GM21390 (cell line): Measurements from ENCODE around the gene VCAN.
A peak's percentile ranks its signal among the peaks of the same experiment; 100 is the strongest.

Experiments used
- ATAC-seq: cut with Tn5 transposase; IDR thresholded peaks from one replicate; pipeline ENCODE4 v1.9.1; 2021; ENCODE audit not compliant: unreplicated experiment

VCAN gene

DNA sequence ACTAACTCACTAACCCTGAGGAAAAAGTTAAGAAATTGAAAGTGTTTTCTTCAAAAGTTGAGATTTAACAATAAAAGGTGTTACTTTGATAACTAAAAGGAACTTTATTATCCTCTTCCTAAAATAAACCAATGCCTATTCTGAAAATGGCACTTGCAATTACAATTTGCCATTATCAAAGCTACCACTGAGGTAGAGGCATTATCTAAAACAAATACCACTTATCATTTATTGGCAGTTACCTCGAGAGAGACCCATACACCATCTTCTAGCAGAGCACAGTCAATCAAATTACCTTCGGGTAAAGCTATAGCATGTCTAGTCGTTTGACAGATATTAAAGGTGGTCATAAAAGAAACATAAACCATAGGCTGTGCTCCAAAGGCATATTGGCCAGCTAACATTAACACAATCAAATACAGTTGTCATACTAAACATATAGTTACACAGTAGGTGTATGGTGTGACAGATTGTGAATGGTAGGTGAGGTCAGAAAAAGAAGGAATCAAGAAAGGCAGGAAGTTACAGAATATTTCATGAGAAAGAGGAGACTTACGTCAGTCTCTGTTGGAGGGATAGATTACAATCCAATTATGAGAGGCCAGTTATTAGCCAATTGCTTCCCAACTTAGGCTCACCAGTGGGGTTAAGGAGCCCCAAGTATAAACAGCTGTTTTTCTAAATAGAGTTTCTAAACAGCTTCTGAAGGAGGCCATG is 56.3 kb downstream of the VCAN start:
- no peak for ATAC-seq

DNA sequence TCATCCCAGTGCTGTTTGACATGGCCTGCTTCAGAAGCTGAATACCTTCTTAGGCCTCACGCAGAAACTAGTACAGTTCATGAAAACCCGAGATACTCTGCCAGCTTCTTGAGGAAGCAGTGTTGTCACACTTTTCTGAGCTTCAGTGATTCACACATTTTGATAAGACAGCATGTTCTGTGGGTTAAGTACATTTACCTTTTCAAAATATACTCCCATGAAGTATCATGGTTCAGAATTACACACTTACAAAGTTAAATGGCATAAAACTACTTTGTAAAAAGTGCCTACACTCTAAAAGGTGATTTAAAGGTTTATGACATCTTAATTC is 56.9 kb downstream of the VCAN start:
- ATAC-seq: no peak

DNA sequence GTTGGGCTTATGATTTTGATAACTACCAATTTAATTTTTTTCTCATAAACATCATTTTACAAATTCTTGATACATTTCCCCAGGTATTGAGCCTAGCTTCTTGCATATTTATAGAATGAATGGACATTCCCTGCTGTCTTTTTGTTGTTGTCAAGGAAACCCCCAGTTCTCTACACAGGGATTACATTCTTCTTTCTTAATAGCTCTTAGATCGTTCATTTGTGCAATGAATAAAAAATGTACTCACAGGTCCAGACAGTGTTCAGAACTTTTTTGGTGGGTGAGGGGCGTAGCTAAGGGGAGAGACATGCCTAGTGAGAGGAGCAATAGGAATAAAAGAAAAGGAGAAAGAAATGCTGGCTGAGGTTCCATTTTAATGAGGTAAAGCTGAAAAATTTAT is 58.6 kb downstream of the VCAN start:
- ATAC-seq: no peak

DNA sequence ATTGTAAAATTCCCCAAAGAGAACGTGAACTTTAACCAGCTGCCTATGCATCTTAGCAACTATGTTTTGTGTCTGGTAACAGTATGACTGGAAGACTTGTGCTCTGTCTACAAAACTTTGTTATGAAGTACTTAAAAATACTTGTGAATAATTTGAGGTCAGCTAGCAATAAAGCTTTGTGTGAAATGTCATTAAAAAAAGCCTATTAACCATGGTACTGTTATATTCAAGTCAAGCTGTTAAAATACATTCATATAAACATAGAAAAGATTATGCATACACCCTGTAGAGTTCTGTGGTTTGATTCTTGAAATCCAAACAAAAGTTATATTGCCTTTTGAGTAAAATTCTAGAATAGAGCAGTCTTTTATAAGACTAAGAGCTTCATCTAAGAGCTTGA is 60.1 kb downstream of the VCAN start:
- ATAC-seq: no peak

DNA sequence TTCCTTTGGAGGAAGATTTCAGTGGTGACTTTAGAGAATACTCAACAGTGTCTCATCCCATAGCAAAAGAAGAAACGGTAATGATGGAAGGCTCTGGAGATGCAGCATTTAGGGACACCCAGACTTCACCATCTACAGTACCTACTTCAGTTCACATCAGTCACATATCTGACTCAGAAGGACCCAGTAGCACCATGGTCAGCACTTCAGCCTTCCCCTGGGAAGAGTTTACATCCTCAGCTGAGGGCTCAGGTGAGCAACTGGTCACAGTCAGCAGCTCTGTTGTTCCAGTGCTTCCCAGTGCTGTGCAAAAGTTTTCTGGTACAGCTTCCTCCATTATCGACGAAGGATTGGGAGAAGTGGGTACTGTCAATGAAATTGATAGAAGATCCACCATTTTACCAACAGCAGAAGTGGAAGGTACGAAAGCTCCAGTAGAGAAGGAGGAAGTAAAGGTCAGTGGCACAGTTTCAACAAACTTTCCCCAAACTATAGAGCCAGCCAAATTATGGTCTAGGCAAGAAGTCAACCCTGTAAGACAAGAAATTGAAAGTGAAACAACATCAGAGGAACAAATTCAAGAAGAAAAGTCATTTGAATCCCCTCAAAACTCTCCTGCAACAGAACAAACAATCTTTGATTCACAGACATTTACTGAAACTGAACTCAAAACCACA is 67.4 kb downstream of the VCAN start:
- peak; percentile 85 for ATAC-seq

DNA sequence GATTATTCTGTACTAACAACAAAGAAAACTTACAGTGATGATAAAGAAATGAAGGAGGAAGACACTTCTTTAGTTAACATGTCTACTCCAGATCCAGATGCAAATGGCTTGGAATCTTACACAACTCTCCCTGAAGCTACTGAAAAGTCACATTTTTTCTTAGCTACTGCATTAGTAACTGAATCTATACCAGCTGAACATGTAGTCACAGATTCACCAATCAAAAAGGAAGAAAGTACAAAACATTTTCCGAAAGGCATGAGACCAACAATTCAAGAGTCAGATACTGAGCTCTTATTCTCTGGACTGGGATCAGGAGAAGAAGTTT is 67.9 kb downstream of the VCAN start:
- no peak for ATAC-seq

DNA sequence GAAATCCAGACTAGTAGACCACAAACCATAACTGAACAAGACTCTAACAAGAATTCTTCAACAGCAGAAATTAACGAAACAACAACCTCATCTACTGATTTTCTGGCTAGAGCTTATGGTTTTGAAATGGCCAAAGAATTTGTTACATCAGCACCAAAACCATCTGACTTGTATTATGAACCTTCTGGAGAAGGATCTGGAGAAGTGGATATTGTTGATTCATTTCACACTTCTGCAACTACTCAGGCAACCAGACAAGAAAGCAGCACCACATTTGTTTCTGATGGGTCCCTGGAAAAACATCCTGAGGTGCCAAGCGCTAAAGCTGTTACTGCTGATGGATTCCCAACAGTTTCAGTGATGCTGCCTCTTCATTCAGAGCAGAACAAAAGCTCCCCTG is 68.6 kb downstream of the VCAN start:
- ATAC-seq: no peak

DNA sequence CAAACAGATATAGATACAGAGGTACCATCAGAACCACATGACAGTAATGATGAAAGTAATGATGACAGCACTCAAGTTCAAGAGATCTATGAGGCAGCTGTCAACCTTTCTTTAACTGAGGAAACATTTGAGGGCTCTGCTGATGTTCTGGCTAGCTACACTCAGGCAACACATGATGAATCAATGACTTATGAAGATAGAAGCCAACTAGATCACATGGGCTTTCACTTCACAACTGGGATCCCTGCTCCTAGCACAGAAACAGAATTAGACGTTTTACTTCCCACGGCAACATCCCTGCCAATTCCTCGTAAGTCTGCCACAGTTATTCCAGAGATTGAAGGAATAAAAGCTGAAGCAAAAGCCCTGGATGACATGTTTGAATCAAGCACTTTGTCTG is 69.2 kb downstream of the VCAN start:
- no peak for ATAC-seq

DNA sequence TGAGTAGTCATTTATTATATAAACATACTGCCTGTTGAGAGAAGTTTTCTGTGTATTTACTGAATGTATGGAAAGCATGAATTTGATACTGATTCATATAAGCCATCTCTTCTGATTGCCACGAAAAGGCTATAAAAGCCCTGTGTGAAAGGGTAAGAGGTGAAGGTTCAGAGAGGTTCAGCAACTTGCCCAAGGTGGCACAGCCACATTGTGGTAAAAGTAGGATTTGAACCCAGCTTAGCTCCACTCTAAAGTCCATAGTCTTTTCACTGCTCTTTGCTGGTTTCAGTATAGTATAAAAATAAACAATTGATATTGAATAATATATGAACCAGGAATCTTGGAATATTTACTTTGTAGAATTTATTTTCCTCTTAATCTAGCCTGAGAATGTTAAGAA is 71.3 kb downstream of the VCAN start:
- no peak for ATAC-seq

DNA sequence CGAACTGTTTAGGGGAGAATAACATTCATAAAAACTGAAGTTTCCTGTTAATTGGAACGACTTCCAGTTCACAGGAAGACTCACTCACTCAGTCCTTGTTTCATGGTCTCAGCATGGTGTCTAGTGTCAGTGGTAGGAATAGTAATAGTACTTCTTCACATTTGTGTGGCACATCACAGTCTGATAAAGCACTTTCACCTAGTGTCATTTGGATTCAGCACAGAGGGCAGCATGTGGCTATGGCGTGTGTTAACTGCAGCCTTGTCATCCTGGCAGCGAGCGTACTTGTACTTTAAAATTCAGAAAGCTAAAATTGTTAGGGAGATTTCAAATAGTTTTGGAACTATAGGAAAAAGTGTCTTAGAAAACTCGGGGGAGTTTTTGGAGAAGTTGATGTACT is 72.4 kb downstream of the VCAN start:
- ATAC-seq: no peak

DNA sequence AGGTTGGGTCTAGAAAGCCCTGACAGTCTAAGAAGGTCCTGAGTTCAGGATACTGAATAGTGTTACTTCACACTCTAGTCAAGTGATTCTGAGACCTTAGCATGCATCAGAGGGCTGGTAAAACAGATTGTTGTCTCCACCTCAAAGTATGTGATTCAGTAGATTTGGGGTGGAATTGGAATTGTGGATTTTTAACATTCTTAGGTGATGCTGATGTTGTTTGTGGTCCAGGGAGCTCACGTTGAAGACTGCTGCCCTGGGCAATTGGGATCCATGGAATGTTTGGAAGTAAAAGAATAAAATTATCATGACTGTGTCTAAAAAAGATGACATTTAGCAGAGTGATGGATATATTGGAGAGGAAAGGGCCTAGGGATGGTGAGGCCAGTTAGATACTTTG is 75.6 kb downstream of the VCAN start:
- no peak for ATAC-seq

DNA sequence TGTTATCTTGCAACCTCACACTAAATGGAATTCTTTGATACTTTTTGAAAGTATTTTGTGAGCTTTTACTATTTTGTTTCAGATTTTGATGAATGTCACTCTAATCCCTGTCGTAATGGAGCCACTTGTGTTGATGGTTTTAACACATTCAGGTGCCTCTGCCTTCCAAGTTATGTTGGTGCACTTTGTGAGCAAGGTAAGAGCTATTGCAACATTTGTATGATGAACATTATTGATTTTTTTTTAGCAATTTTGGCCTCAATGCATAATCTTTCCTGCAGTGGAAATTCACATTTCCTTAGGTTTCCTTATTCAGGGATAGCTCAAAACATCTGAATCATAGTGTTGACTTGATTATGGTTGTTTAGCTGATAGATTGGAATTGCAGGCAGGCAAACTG is 76.3 kb downstream of the VCAN start:
- no peak for ATAC-seq

DNA sequence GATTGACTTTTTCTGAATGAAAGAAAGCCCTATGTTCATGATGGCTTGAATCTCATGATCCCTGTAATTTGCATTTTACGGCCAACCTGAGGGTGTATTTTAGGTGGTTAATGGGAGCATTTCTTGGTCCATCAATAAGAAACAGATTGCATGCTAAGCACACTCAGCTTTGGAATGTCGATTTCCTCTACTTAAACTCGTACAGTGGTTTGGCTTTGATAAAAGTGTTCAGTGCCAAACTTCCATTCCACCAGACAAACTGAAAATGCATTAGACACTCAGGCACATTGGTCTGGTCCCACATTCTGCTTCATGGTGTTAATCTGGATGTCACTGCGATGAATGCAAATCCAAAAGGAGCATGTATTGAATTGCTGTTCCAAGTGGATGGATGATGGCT is 77.0 kb downstream of the VCAN start:
- no peak for ATAC-seq

DNA sequence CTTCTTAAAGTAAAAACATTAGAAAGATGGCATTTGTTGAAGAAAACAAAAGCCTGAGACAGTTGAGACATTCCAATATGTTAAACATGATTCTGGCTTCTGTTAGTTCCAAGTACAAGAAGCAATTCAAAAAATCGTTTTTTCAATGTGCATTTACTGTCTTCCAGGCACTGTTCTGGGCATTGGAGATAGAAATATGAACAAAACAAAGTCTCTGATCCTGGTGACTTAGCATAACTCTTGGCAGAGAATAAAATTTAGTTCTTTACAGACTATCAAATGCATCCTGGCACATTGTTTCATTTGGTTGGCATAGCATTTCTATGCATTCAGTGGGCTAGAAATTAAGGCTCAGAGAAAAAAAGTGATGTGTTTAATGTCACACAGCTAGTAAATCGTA is 77.5 kb downstream of the VCAN start:
- ATAC-seq: no peak

DNA sequence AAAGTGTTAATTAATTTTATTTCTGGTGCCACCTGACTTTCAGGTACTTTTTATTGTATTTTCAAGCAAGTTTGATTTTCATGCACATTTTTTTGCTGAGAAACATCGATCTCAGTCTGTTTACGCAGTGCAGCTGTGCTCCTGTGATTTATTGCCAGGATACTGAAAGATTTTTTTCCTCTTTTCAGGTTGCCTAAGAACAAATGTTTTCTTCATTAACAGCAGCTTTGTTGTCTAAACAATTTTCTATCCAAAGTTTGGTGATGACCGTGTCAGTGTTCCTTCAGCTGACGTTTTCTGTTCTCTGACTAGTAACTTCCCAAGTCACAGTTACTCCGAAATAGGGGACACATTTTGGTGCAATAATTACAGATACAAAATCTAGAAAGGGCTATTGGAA is 78.1 kb downstream of the VCAN start:
- no peak for ATAC-seq

DNA sequence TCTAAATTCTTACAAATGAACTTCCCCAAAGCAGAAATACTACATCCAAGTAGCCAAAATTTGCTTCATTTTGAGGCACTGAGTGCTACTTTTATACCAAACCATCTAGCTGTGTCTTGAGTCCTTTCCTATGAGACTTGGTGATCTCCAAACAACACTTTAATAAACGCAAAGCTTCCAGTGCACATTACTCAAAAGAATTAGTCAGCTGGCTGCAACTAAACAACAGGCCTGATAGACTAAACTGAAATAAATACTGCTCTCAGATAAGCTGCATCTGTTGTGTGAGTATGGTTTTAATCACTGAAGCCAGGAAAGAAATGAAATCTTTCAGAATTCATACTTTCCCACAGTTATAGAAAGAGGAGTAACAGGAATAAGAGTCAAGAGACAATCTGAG is 80.3 kb downstream of the VCAN start:
- ATAC-seq: no peak

DNA sequence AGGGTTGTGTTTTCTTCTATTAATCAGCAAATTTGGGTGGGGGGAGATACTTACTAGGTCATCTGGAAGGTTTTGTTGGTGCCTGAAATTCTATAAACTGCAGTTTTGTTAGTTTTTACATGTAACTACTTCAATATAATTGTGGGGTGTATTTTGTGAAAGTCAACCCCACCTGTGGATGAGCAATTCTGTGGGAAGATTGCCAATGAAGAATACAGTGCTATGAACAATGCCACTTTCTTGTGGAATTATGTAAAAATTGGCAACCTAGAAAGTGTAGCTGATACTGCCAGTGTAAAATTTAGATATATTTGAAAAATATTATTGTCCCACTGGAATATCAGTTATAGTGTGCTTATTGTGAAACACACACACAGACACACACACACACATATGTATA is 80.7 kb downstream of the VCAN start:
- ATAC-seq: no peak

DNA sequence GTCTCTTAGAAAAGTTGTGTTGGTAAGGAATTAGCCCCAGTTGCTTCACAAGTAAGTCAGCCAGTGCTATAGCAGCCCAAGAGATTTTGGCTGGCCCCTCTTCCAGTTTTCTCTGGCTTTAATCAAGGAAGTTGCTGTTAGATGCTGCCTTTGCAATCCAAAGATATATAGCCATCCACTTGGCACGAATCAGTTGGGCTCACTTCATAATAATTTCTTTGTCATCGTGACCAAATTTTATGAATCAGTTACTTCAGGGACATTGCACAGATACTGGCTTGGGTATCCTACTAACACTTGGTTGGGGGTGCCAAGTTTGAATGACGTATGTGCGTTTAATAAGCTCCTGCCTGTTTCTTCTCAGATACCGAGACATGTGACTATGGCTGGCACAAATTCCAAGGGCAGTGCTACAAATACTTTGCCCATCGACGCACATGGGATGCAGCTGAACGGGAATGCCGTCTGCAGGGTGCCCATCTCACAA is 81.5 kb downstream of the VCAN start:
- no peak for ATAC-seq

DNA sequence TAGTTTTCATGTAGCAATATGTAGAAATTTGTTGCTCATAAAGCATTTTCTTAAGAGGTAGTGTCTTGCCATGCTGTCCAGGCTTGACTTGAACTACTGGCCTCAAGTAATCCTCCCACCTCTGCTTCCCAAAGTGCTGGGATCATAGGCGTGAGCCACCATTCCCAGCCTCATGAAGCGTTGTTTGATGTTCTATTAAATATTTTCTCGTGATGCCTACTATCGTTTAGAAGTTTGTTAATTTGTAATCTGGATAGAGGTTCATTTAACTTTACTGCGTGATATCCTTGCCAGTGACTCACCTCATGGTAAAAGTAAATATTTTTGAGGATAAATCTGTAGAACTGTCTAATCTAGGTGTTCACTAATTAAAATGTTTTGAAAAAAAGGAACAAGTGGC is 82.6 kb downstream of the VCAN start:
- no peak for ATAC-seq

DNA sequence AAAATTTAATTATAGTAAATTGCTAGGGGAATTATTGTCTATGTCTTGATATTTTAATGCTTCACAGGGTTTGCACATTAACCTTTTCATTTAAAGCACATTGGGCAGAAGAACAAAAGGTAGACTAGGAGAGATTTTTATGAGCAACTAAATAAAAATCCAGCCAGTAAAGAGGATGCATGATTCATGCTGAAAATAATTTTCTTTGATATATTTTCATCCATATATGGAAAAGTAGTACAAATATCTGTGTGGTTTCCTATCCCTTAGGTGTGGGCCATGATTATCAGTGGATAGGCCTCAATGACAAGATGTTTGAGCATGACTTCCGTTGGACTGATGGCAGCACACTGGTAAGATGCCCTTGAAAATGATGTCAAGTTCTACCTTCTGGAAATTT is 83.1 kb downstream of the VCAN start:
- ATAC-seq: no peak

DNA sequence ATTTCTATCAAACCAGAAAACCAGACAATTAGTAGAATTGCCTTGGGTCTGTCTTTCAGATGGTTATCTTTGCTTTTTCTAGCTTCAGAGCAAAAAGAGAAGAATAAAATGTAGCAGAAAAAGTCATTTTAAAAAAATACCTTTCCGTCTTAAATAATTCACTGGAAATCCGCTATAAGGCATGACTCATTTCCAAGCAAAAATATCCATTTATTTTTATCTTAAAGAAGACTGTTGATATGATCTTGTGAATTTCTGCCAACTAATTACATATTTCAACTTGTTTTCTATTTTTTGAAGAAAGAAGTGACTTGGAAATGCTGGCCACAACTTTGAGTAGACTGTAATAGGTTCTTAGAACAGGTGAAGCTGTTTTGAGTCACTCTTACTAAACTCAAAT is 83.7 kb downstream of the VCAN start:
- ATAC-seq: no peak

DNA sequence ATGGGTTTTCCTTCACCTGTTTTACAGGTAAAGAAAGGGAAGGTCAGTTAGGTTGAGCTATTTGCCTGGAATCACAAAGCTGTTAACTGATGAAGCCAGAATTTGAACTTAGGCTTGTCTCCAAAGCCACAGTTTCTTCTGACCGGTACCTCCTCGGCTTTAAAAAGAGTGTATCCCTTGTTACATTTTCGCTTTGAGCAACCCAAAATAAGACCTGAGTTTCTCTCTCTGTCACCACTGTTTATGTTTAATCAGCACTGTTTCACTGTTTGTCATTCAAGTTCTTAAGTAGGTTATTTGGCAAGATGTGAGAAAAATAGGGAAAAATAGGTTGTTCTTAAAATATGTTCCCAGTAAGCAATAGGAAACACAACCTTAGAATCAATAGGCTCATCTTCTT is 84.6 kb downstream of the VCAN start:
- peak; percentile 85 for ATAC-seq

DNA sequence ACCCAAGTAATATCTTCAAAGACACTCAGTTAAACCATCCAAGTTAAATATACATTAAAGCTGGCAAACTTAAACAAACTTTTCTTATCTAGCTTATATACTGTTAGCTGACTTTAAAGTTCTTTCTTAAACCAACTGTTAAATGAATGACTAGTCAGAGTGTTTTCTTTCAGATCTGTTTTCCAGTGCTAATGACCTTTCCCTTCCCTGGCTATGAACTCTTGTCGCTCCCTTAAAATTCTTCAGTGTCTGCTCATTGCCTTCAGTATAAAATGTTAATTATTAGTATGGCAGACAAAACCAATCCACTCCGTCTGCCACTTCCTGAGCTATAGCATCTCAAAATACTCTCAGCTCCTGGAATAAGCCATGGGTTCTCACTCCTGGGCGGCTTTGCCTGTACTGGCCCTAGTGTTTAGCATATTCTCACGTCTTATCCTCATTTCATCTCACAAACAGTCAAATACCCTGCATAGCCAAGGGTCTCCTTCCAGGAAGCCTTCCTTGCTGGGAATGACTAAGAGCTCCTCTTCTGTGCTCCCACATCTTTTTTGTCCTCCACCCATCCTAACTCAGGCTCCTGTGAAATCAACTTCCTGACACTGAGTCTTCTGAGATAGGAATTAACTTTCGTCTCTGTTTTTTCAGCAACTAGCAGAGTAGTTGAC is 87.7 kb downstream of the VCAN start:
- ATAC-seq: no peak
